Measurements from ENCODE around the gene ARHGDIB.

ARHGDIB gene

DNA sequence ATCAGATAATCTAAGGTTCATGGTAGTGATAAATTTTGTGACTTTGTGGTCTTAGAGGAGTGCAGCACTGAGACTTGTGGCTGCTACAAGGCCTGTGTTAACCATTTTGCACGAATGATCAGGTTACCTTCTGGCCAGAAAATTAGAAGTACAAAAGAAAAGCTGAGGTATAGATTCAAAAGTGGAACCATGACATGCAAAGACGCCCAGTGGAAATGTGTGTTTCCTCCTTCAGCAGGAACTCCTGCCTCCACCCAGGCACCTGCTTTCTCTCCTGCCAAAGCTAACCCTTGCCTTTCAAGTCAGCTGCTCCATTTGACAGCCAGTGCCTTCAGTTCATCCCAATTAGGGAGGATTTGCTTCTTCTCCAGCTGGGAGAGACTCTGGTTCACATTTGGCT, 21.6 kb upstream of the ARHGDIB start:
- DNase-seq (ENCODE audit: low spot score) = no peak

DNA sequence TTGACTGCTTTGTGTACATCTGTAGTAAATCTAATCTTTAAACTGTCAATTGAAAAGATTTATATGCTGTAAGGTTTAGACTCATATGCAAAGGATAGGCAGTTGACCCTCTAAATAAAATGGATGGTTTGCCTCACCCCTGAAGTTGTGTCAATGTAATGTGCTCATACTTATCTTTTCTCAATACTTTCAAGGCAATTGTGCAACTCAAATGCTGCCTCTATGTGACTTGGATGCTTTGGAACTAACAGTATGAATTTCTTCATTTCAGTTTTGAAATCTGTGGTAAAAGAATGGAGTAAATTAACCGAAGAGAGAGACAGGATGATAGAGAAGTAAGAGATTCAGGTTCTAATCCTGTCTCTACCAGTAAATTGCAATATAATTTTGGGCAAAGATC, 21.2 kb upstream of the ARHGDIB start:
- no peak for DNase-seq (ENCODE audit: low spot score)

DNA sequence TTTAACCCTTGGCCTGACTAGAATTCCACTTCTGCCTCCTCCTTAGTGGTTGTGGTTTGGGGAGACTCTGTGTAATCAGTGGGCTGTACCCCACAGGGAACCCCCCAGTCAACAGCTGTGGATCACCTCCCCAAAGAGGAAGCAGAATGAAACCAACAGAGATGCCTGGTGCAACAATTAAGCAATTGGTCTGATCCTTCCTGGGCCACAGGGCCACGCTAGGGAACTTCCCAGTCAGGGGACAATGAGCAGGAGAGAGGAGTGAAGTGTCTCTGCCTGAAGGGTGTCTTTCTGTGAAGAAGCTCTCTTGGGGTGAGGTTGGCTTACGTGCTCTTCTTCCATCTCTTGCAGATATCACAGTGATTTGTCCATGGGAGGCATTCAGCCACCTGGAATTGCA, 19.6 kb upstream of the ARHGDIB start:
- no peak for DNase-seq (ENCODE audit: low spot score)

DNA sequence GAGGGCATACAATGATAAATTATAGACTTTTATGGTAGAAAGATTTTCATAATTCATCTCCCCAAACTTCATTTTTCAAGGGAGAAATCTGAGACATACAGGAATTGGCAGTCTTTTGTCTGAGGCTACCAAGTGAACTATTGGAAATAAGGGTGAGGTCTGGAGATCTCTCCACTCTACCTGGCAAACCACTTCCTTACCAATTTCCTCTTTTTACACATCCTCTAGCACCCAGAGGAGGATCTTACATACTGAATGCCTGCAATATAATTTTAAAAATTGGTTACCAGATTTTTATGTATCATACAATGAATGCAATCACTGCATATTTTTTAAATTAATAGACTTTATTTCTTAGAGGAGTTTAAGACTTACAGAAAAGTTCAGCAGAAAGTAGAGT, 18.1 kb upstream of the ARHGDIB start:
- DNase-seq (ENCODE audit: low spot score) = no peak

DNA sequence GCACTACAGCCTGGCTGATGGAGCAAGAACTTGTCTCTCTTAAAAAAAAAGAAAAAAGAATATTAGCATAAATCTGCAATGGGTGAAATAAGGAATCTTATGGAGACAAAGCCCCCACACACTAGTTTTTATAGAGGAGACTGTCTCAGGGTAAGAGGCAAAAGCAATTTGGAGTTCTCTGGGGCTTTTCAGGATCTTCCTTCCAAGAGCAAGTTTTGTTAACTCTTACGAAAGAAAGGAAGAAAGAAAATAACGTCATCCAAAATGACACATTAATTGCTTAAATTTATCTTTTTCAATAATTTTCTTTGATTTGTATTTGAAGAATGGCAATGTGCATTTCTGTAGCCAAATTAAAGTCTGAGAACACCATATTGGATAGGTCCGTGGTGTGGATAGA, 15.3 kb upstream of the ARHGDIB start:
- no peak for DNase-seq (ENCODE audit: low spot score)

DNA sequence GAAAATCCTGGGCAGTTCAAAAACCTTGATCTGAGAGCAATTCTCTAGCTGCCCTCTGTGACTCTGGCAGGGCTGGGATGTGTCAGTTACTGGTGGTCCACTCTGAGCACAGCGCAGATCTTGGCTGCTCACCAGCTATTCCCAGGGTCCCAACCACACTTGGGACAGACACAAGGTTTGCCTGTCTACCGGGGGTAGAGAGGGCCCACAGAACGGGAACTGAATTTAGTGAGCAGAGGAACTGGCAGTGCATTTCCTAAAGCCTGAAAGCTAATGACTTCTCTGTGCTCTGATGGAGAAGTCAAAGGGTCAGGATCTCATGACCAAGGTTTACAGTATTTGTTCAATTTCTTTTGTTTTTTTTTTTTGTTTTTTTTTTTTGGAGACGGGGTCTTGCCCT, 14.1 kb upstream of the ARHGDIB start:
- no peak for DNase-seq (ENCODE audit: low spot score)

DNA sequence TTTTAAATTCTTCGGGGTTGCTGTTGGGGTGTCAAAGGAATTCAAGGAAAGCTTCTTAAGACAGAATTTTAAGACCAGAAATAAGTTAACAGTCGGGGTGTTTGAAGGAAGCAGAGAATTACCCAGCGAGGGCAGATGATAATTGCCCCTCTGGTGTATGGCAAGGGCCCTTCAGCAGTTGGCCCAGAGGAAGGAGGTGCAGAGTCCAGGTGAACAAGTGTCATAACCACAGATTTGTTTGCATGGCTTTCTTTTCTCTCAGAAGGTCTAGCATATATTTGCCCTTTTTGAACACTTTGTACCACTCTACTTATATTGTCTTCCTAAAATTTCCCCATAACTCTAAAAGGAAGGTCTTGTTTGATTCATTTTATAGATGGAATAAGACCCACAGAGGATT, 13.2 kb upstream of the ARHGDIB start:
- no peak for DNase-seq (ENCODE audit: low spot score)

DNA sequence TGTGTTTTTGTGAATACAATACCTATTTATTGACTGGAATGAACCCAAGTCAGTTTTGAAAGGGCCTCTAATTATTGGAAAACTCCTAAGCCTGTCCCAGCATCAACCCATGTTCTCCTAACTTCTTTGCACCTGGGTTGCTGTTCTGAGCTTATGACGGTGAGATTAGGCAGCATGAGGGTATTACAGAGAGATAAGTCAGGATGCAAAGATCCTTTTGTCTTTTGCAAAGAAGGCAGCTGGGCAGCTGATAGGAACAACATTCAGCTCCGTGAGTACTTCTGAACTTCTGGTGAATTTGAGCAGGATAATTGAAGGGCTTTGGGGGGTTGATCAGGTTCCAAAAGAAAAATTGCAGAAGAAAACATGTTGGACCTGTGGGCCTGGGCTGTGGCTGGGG, 11.4 kb upstream of the ARHGDIB start, which contains the start of gene PDE6H:
Gene PDE6H, plus strand, starts transcription at position 227 of the 400 bp plus-strand sequence. CDS start 4,971 bp downstream, outside the sequence.
- no peak for DNase-seq (ENCODE audit: low spot score)

DNA sequence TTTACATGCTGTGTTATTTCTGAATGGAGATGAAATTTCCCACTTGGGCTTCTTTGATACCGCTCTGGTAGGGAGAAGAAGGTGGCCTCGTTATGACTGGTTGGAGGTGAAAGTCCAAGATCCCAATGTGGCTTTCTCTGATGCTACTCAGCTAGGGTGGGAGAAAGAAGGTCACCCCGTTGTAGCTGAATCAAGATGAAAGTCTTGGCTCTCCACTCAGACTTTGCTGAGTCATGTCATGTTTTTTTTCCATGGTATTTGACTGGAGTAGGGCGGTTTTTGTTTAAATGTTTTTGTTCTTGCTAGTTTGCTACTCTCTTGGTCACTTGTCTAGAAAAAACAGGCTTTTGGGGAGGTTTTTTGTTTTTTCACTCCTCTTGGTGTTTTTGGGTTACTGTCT, 9.1 kb upstream of the ARHGDIB start:
- DNase-seq (ENCODE audit: low spot score) = no peak

DNA sequence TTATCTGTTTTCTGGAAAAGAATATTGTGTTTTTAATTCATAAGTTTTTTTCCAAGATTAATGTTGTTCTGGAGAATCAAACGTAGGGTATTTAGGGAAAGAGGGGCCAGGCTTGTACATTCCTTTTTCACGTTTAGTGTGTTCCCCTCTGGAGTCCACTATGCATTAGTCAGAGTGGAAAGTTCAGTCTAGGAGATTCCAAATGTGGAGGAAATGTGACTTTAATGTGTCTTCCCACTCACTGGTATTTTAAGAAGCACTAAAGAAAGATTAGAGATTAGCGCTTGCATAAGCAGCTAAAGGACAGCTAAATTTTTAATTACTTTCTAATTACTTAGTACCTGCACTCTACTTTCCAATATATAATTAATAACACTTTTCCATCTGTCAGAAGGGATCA, 7.1 kb upstream of the ARHGDIB start:
- no peak for DNase-seq (ENCODE audit: low spot score)

DNA sequence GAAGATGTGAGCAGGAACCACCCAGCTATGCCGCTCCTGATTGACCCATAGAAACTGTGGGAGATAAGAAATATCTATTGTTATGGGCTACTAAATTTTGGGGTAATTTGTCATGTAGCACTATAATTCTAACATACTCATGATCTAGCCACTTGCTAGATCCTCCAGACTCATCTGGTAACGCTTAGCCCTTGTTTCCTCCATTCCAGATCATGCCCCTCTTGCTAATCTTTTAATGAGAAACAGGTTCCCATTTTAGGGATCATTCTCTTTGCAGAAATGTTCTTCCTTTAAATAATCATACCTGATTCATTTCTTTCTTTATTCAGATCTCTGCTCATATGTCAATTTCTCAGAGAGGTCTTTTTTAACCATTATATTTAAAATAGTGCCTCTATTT, 3.8 kb upstream of the ARHGDIB start:
- DNase-seq (ENCODE audit: low spot score) = no peak

DNA sequence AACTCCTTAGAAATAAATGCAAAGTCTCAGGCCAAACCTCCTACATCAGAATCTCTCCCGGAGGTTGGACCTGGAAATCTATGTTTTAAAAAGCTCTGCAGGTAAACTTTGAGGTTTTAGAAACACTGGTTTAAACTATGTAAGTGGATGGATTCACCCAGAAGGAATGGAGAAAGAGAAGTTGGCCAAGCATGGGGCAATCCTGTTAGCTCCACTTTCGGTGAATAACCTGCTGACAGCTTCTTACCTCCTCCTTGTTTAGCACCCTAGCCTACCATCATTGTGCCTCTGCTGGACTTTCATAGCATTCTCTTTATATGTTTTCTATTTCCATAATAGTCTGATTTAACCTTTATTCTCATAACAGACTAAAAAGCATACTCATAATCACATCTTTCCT, 3.0 kb upstream of the ARHGDIB start:
- DNase-seq (ENCODE audit: low spot score) = no peak

DNA sequence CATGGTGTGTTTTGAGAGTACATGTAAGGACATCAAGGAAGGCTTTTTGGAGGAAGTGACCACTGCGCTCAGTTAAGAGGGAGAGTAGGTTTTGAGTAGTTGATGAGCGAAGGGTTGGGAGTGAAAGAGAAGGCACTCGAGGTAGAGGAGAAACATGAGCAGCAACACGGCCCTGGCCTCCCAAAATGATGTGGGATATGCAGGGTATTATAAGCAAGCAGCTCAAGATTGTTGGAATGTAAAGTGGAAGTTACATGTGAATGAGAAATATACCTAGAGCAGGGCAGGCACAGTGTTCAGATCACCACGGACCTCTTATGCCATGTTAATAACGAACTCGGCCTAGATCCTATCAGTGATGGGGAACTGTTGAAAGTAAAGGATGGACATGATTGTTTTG, 2.1 kb upstream of the ARHGDIB start:
- no peak for DNase-seq (ENCODE audit: low spot score)

DNA sequence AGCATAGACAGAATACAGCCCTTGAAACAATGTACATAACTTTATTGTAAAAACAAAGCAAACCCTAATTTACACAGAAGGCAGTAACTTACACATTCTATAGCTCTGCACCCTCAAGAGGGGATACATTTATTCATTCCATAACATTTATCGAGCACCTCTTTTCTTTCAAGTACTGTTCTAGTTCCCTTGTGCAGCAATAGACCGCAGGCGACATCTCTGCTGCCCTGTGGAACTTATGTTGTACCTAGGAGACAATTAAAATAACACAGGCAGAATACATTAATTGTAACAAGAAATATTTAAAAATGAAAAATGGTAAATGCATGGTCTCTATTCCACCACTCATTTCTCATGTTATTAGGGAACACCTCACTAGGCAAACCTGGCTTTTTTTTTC, 1.4 kb upstream of the ARHGDIB start:
- no peak for DNase-seq (ENCODE audit: low spot score)

DNA sequence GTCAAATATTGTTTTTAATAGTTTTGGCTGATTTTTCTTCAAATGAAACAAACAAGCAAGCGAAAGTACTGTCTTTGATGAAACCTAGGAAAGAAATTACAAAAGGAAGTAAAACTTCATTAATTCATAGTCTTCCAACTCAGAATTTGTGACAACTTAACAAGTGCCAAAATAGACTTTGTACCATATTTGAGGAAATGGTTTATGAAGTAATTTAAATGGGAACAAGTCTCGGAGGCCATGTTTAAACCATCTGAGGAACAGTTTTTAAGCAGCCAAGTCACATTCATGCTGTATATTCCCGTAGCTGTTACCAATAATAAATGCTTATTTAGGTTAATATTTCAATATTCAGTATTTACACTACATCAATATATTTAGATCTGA, 745 bp upstream of the ARHGDIB start:
- no peak for DNase-seq (ENCODE audit: low spot score)

DNA sequence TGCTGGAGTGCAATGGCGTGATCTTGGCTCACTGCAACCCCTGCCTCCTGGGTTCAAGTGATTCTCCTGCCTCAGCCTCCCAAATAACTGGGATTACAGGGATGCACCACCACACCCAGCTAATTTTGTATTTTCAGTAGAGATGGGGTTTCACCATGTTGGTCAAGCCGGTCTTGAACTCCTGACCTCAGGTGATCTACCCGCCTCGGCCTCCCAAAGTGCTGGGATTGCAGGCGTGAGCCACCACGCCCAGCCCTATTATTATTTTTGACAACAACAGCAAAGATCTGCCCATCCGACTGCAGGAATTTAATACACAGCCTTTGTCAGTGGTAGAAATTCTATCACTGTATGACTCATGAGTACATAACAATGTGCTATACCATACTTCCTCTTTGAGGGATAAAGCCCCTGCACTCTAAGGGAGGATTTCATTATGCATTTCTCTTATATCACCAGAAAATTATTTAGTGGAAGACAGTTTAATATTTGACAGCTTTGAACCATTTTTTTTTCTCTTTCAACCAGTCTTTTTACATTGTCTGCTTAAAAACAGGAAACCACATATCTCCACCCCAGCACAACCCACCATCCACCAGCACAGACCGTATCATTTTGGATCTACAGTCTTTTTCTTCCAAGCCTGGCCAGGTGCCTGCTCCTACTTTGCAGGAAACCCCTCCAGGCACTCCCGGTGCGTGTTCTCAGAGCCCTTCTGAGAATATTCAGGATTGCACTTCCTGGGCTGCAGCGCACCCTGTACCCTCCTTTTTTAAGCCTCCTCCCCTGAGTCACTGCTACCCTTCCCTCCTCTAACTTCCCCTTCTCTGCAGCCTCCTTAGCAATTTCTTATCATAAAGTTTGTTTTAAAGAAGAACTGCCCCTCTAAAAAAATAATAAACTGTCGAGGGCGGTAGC, 594 bp downstream of the ARHGDIB start:
- DNase-seq (ENCODE audit: low spot score) = no peak

DNA sequence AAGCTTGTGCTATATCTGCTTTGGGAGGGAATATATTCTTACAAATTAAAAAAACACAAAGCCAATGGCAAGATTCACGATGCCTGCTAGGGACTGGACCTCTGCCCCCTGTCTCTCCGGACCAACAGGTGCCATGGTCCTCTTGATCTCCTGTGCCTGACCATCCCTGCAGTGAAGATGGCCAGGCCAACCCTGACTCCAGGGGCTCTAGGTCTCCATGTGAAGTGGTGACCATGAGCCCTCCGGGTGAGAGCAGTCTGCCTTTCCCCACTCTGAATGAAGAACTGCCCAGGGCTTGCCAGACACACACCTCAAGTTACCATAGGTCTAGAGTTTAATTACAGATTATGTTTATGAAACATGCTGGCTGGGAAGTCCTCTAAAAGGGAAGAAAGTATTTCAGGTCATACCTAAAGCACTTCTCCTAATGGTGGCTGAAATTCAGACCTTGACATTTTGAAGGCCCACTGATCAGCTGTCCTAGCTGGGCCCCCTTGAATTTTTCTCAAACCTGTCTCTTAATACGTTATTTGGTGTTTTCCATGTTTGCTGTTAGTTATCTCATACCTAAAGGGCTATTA, 1.4 kb downstream of the ARHGDIB start:
- DNase-seq (ENCODE audit: low spot score) = no peak

DNA sequence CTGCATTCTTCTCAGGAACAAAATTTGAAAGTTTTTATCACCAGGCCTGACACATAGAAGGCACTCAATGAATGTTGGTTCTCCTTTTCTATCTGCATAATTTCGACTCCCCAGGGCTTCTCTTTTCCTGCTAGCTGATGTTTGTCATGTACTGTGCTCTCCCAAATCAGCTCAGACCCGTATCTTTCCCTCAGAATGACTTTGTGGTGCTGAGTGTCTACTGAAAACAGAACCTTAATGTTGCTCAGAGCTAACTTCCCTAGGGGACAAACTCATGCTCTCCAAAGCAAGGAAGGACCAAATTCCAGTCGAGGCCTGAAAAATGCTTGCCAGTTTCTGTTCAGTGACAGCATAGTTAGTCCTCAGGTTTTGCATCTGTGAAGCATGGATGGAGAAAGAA, 1.9 kb downstream of the ARHGDIB start:
- no peak for DNase-seq (ENCODE audit: low spot score)

DNA sequence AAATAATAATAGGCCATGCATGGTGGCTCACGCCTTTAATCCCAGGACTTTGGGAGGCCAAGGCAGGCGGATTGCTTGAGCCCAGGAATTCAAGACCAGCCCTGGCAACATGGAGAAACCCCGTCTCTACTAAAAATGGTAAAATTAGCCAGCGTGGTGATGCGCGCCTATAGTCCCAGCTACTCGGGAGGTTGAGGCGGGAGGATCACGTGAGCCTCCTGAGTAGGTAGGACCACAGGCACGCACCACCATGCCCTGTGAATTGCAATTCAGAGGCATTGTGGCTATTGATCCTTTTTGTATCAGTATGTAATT, 2.3 kb downstream of the ARHGDIB start:
- DNase-seq (ENCODE audit: low spot score) = no peak

DNA sequence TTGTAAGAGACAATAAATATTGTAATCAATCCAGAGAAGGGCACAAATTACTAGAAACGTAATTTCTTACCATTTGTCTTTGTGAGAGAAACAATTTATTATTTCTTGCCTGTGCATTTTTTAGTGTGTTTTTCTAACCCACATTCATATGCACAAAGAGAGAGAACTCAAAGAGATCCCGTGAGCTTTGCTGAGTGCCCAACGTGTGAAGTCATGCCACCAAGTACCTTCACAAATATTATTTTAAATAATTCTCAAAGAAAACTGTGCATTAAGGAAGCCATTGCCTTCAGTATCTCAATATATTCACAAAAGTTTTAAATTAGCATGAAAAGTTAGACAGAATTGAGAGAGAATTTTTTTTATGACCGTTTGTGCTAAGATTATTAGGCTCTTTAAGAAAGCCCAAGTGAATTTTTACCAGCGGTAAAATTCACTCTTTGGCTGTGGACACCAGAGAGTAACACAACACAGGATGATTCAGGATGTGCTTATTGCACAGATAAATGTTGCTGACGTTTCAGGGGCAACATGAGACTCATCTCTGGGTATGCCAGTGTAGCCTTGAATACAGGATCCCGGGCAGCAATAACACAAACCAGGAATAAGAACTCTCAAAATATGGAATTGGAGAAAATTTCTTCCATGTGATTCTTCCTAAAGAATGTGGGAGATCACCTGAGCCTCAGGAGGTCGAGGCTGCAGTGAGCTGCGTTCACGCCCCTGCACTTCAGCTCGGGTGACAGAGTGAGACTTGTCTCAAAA, 2.9 kb downstream of the ARHGDIB start:
- DNase-seq (ENCODE audit: low spot score) = no peak

DNA sequence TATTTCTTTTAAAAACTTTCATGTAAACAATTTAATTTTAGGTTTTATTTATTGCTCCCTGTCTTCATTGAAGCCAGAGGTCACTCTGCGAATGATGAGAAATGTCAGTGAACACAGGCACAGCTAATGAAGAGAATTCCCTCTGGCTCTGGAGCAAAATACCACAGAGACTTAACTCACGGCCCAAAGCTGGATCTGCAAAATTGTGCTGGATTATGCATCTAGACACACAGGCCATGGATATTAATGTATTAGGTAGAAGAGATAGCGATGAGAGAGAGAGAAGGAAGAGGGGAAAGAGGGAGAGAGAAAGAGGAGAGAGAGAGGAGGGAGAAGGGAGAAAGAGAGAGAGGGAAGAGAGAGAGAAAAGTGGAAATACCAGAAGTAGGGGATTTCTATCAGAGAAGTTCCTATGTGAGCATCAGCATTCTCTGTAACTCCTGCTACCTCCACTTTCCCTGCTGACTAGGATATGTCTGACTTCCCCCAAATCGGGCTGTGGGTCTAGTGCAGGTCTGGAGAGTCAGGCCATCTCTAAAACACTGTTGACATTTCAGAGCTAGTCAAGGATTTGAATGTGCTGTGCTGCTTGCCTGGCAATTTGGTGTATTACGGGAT, 3.7 kb downstream of the ARHGDIB start:
- DNase-seq (ENCODE audit: low spot score) = no peak

DNA sequence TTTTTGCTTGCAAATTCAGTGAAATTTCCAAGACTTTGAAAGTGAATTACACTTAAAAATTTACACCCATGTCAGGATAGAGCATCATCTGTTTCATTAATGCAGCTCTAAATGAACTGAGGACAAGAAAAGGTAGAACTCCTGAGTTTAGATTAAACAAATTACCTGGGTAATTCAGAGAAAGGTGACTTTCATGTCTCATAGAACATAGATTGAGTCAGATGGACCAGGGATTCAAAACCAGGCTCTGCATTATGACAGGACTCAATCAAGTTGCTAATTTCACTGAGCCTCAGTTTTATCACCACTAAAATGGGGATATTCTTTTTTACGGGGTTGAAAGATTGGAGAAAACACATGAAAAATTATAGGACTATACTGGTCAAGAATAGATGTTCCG, 4.5 kb downstream of the ARHGDIB start:
- DNase-seq (ENCODE audit: low spot score) = no peak

All from SW480 (cell line).